ENCODE measurements around the gene CNR2.
"Not testable (repeated sequence)": the region's sequence is repeated elsewhere in the genome, so short reads cannot be mapped to it uniquely, and the experiment has no call there.

The CNR2 gene

DNA sequence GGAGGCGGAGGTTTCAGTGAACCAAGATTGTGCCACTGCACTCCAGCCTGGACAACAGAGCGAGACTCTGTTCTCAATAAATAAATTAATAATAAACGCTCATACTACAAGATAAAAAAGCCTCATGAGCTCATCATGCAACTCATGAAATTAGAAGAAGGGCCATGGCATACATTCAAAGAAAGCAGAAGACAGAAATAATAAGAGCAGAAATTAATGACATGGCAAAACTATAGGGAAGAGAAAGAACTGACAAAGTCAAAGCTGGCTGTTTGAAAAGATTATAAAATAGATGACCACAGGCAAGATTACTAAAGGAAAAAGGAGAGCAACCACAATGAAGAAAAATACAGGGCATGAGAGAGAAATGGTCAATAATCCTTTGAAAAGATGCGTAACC lies 30.4 kb downstream of the CNR2 start:
- no peak for DNase-seq

DNA sequence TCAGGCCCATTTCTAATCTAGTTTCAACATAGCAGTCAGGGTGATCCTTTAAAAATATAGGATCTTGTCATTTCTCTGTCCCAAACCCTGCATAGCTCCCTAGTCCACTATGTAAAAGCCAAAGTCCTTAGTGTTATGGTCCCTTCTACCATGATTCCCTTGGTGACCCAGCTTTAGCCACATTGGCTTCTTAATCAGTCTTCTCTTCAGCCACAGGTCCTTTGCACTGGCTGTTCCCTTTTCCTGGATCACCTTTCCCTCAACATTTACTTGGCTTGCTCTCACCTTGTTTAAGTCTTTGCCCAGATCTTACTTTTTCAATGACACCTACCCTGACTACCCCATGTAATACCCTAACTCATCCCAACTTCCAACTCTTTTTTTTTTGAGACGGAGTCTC lies 33.4 kb downstream of the CNR2 start:
- DNase-seq = no peak

DNA sequence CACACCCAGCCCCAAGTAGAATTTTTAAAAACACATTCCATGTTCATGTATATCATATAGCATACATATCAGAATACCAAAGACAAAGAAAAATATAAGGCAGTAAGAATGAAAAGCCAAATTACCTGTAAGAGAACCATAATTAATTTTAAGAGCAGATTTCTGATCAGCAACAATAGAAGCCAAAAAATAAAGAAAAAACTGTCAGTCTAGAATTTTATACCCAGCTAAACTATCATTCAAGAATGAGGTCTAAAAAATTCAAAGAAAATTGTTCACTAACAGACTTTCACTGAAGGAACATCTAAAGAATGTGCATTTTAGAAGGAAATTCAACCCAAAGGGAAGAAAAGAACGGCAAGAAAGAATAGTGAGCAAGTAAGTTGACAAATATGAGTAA lies 34.5 kb downstream of the CNR2 start:
- no peak for DNase-seq

DNA sequence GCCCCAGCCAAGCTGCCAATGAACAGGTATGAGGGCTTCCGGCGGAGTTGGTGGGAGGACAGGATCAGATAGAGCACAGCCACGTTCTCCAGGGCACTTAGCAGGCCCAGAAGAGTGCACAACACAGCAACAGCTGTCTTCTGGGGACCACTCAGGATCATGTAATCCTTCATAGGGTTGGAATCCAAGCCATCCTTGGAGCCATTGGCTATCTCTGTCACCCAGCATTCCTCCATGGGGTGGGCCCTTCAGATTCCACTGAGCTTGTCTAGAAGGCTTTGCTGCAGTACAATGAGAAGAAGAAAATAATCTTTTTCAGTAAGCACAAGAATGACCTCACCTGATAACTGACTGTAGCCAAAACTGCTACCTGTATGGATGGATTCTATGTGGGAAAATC lies 37.8 kb downstream of the CNR2 start:
- peak; percentile 10 for DNase-seq

DNA sequence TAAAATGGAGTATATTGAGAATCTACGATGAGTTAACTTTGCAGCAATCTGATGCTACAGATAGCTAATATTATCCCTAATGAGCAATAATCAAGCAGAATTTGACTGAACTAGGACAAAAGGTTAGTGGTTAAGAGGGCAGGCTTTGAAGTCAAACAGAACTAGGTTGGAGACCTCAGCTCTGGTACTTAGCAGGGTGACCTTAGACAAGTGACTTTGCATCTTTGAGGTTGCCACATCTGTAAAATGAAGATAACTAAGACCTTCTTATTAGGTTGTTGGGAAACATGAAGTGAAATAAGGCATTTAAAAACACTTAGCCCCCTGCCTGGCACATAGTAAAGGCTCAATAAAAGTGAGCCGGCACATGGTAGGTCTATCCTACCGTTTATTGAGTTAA lies 40.7 kb downstream of the CNR2 start:
- DNase-seq = no peak

DNA sequence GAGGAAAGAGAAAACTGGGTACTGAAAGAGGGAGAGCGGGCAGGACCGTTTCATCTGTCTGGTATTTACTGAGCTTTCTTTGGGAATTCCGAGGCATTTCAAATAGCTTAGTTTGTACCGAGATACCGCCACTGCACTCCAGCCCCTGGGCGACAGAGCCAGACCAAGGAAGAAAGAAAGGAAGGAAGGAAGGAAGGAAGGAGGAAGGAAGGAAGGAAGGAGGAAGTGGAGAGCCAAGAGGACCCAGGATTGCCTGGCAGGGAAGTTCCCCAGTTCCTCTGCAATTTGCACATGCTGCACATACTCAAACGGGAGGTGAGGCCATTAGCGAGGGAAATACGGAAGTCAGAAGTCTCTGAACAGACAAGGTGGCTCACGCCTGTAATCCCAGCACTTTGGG lies 44.1 kb downstream of the CNR2 start:
- no peak for DNase-seq

DNA sequence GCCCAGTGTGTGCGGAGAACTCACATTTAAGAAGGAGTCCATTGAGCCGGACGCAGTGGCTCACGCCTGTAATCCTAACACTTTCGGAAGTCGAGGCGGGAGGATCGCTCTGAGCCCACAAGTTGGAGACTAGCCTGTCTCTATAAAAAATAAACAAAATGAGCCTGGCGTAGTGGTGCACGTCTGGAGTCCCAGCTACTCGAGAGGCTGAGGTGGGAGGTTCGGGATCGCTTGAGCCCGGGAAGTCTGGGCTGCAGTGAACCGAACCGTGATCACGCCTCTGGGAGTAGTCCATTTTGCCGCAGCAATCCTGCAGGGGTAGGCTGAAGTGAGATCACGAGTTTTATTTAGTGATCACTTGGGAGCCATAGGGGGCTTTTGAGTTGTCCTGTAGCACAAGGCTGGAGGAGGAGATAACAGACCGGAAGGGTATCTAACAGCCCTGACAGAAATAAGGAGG lies 44.6 kb downstream of the CNR2 start:
- no peak for DNase-seq

DNA sequence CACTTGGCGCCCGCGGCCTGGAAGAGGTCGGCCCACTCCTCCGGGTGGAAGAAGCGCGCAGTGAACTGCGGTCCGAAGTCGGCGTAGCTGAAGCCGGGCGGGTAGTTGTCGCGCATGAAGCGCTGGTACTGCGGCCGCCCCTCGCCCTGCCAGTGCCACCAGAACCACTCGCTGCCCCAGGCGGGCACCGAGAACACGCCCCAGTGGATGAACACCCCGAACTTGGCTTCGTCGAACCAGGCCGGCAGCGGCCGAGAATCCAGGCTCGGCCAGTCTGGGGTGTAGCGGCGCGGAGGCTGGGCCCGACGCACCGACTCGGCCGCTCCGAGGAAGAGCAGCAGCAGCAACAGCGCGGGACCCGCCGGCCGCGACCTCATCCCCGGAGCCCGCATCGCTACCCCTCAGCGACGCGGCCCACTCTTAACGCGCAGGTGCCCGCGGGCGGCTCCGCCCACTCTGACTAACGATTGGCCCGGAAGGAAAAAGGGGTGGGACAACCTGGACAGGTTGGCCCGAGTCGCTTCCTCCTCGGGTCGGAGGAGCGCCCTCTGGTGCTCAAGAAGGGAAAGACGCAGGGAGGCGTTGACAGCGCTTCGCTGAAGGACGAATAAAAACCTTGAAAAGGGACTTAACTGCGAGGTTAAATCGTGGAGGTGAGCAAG lies 45.1 kb downstream of the CNR2 start, which contains the start of gene FUCA1:
Gene FUCA1 (minus strand): TSS at position 396 of the 662 bp plus-strand sequence. CDS start 4 bp downstream, at position 392.
- DNase-seq = peak; percentile 83

DNA sequence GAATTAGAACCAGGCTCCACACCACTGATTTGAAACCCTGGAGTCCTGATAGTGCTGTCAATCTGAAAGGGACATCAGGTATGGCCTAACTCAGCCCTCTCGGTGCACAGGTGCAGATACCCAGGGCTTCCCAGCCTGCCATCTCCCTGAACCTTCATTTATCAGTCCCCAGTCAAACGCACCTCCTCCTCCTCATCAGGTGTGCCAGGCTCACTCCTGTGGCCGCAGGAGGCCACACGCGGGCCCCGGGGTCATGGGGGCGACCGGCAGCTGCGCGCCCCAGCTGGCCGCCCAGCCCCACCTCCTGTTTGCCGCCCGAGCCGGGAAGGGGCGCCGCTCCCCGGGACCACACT lies 45.6 kb downstream of the CNR2 start:
- DNase-seq = no peak

DNA sequence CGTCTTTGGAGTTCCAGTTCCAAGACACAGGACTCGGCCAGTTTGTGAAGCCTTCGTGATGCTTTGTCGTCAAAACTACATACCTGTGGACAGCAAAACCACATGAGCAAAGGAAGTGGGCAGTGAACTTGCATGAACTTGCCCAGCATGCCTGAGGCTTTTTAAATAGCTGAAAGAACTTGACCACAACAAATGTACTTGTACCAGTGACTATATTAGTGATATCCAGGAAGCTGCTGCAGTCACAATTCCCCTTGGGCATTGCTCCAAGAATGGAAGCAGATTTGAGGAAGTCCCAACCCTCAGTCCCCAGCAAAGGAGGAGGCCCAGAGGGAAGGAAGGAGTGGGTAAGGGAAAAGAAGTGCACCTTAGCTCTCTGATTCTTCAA lies 47.6 kb downstream of the CNR2 start:
- peak; percentile 5 for DNase-seq

DNA sequence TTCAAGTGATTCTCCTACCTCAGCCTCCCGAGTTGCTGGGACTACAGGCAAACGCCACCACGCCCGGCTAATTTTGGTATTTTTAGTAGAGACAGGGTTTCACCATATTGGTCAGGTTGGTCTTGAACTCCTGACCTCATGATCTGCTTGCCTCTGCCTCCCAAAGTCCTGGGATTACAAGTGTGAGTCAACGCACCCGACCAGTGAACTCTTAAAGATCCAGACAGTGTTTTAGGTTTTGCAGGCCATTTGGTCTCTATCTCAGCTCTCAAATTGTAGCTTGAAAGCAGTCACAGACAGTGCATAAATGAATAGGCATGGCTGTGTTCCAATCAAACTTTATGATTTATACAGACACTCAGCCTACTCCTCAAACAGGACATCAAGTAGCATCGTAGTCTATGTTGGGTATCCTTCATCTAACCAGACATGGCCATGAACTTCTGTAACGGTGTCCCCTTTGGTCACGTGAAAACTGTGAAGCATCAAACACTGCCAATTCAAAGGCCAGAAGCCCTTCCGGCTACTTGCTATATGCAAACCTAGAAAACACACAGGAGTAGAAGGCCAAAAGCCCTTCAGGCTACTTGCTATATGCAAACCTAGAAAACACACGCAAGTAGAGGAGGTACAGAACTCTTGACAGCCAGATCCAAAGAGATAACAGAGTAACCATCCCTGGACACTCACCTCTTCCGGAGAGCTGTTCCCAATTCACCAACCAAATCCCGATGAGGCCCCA lies 48.2 kb downstream of the CNR2 start:
- DNase-seq = no peak

DNA sequence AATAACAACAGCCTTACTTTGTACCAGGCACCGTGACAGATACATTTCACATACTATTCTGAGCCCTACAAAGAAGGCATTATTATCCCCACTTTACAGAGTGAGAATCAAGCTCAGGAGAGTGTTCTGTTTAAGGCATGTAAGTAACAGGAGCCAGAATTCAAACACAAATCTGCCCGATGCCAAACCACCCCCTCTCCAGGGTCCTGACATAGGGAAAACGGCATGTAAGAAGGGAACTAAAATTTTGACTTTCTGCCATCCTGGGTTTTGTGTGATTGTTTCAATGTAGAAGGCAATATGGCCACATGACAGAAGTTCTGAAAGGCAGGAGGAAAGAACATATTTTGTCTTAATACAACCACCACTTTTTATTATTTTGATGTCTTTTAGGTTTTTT lies 50.5 kb downstream of the CNR2 start:
- DNase-seq = no peak

DNA sequence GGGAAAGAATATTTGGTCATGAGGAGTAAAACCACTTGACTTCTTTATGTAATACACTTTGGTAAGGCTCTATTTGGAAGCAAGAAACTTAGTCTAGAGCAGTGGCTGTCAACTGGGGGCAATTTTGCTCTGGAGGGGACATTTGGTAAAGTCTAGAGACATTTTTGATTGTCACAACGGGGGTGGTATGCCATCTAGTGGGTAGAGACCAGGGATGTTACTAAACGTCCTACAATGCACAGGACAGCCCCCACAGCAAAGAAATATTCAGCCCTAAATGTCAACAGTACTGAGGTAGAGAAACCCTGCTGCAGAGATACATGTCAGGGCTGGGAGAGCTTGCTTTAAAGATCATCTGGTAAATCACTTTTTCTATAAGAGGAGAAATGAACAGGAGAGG lies 58.6 kb downstream of the CNR2 start:
- DNase-seq = peak; percentile 7

DNA sequence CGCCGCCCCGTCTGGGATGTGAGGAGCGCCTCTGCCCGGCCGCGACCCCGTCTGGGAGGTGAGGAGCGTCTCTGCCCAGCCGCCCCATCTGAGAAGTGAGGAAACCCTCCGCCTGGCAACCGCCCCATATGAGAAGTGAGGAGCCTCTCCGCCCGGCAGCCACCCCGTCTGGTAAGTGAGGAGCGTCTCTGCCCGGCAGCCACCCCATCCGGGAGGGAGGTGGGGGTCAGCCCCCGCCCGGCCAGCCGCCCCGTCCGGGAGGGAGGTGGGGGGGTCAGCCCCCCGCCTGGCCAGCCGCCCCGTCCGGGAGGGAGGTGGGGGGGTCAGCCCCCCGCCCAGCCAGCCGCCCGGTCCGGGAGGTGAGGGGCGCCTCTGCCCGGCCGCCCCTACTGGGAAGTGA lies 60.0 kb downstream of the CNR2 start:
- DNase-seq = not testable (repeated sequence)

DNA sequence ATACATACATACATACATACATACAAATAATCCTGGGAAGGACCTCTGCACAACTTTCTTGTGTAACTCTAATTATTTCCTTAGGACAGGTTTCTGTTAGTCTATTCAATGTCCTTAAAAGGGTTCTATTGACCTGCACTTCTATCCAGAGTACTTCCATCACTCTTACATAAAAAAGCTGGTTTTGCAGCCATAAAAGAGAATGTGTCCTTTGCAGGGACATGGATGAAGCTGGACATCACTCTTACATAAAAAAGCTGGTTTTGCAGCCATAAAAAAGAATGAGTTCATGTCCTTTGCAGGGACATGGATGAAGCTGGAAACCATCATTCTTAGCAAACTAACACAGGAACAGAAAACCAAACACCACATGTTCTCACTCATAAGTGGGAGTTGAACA lies 61.8 kb downstream of the CNR2 start:
- not testable (repeated sequence) for DNase-seq

DNA sequence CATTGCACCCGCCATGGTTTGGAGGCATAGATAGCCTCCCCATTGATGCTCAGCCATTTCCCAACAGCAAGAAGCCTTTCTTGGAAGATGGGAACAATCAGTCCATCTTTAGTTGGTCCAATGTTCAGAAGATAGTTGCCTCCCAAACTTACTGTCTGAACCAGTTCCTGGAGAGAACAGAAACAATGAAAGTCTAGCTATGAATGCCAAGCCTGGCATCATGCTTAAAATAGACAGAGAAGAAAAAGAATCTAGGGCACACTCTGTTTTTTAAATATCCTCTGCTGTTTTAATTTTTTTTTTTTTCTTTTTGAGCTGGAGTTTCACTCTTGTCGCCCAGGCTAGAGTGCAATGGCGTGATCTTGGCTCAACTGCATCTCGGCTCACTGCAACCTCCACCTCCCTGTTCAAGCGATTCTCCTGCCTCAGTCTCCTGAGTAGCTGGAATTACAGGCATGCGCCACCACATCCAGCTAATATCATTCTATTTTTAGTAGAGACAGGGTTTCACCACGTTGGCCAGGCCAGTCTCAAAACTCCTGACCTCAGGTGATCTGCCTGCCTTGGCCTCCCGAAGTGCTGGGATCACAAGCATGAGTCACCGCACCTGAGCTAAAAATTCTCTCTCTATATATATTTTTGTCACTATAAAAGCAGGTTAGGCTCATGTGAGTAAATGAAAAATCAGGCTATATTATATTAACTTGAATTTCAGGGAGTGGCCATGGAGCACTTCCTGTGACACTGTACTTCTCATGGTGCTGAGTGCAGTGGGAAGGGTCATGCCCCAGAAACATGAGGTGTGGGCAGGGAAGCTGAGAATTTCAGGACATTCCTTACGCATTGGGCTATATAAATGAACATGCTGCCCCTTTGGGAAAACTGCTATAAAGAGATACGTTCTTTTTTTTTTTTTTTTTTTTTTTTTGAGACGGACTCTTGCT lies 64.2 kb downstream of the CNR2 start:
- no peak for DNase-seq

DNA sequence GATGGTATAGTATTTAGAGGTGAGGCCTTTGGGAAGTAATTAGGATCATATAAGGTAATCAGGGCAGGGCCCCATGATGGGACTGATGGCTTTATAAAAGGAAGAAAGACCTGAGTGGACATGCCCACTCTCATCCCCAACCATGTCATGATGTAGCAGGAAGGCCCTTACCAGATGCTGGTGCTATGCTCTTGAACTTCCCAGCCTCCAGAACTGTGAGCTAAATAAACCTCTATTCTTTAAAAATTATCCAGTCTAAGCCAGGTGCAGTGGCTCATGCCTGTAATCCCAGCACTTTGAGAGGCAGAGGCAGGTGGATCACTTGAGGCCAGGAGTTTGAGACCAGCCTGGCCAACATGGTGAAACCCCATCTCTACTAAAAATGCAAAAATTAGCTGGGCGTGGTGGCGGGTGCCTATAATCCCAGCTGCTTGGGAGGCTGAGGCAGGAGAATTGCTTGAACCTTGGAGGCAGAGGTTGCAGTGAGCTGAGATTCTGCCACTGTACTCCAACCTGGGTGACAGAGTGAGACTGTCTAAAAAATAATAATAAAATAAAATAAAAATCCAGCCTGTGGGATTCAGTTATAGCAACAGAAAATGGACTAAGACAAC lies 65.6 kb downstream of the CNR2 start:
- DNase-seq = not testable (repeated sequence)

DNA sequence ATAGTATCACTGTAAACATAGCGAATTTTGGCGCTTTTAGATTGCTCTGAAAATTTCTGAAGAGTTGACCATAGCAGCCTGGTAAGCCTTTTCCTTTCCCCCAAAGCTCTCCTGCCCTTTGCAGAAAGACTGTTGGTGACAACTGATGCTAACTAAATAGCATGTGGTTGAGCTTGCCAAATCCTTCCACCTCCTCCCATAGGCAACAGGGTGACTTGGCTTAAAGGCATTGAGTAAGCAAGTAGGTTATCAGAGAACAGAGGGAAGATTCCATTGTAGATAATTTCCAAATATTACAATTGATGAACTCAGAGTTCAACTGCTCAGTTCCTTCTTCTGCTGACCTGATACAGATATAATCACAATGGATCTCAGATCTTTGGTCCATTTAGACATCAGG lies 68.0 kb downstream of the CNR2 start:
- no peak for DNase-seq

DNA sequence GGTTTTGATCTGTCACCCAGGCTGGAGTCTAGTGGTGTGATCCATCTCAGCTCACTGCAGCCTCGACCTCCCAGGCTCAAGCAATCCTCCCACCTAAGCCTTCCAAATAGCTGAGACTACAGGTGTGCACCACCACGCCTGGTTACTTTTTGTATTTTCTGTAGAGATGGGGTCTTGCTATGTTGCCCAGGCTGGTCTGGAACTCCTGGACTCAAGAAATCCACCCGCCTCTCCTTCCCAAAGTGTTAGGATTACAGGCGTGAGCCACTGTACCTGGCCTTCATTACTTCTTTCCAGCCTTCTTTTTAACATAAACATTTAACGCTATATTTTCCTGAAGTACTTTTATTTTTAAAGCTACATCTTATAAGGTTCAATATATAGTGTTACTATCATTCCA lies 69.5 kb downstream of the CNR2 start:
- DNase-seq = no peak

DNA sequence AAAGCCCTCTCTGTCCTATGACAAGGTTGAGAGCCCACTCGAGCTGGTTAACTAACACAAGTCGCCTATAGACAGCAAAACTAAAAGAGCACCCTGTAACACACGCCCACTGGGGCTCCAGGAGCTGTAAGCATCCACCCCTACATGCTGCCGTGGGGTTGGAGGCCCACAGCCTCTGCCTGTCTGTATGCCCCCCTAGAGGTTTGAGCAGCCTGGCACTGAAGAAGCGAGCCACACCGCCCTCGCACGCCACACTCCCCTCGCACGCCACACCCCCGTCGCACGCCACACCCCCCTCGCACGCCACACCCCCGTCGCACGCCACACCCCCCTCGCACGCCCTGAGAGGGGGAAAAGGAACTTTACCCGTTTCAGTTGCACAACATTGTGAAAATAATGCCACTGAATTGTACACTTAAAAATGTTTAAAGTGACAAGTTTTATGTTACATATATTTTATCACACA lies 74.7 kb downstream of the CNR2 start:
- peak; percentile 55 for DNase-seq

DNA sequence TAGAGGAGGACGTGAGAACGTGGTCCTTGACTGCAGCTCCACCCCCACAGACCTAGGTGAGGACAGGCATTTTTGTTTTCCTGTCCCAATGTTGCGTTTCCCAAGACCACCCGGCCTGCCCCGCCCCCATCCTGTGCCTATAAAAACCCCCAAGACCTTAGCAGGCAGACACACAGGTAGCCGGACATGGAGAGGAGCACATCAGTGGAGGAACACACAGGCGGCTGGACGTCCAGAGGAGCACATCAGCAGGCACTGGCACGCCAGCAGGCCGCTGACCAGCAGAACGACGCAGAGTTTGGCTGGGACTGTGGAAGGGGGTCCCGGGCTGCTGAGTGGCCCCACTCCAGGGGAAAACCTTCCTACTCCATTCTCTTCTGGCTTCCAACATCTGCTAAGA lies 75.3 kb downstream of the CNR2 start:
- DNase-seq = no peak

DNA sequence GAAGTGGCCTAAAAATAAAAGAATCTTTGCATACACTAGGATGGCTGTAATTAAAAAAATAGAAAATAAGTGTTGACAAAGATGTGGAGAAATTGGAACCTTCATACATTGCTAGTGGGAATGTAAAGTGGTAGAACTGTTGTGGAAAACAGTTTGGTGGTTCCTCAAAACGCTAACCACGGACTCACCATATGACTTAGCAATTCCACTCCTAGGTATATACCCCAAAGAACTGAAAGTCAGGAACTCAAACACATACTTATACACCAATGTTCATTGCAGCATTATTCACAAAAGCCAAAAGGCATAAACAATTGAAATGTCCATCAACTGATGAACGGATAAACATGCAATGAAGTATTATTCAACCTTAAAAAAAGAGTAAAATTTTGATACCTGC lies 77.1 kb downstream of the CNR2 start:
- DNase-seq = no peak

DNA sequence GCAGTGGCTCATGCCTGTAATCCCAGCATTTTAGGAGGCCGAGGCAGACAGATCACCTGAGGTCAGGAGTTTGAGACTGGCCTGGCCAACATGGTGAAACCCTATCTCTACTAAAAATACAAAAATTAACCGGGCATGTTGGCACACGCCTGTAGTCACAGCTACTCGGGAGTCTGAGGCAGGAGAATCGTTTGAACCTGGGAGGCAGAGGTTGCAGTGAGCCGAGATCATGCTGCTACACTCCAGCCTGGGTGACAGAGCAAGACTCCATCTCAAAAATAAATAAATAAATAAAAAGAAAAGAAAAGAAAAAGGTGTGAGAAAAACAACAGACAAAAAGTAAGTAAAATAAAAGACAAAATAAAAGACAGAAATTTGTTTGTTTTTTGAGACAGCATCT lies 79.0 kb downstream of the CNR2 start:
- not testable (repeated sequence) for DNase-seq

All from fibroblast of skin of back (primary cell).